GM12864 (cell line): ENCODE data around the gene GRIA1.

ENCODE experiments used
- DNase-seq: peaks from one replicate; pipeline ENCODE4 v3.0.0-alpha.2; 2011; ENCODE audit warnings: low read depth
- H3K4me3 ChIP-seq: 2 replicates; pipeline ENCODE4 v1.5.1; 2011; ENCODE audit warnings: mild to moderate bottlenecking, low read depth, low read length, control low read depth
- CTCF ChIP-seq: IDR thresholded peaks from 2 replicates; pipeline ENCODE4 v1.5.1; 2011; ENCODE audit warnings: low read depth, mild to moderate bottlenecking, moderate library complexity, low read length, control low read depth, inconsistent platforms; ENCODE audit errors: missing control alignments

GRIA1 gene

DNA sequence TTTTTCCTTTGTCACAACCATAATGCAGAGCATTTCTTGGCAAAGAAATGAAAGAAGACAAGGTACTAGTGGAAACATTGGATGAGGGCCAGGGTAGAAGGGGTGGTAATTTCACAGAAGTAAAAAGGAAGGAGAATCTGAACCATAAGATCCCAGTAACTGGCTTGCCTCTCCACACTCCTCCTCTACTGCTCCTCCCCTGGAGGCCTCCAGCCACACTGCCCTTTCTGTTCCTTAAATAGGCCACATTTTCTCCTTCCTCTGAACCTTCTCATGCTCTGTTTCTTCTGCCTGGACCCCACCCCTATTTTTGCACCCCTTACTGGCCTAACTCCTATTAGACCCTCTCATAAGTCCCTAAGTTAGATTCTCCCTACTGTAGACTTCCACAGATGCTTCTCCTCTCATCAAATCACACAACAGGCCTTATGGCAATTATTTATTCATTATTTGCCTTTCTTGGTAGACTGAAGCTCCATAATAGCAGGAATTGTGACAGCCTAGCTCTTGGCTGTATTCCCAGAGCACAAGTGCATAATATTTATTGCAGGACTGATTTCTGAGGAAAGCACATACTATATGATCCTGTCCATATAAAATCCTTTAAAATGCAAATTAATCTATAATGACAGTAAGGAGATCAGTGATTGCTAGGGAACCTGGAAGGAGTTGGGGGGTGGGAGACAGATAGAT is 31.3 kb upstream of the GRIA1 start:
- no peak for TF ChIP-seq CTCF
- no peak overlapping the region for H3K4me3 ChIP-seq
- DNase-seq = no peak

GRCh38 chr5:153460421-153460820 is 30.0 kb upstream of the GRIA1 start:
- no peak for DNase-seq
- no peak overlapping the region for H3K4me3 ChIP-seq
- no peak for TF ChIP-seq CTCF

DNA sequence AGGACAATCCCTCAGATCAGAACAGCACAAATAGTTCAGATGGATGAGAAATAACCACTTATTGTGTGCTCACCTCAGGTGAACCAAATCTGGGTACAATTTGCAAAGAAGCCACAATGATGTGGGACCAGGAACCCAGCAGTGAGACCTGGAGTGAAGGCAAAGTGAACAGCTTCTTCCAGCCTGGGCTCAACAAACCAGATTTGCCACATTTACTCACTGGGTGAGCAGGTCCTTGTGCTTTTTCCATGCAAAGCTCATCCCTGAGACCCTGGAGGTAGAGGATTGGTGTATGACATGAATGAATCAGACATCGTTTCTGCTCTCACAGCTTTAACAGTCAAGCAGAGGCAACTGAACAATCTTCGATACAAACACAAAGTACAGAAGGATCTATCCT is 29.1 kb upstream of the GRIA1 start:
- no peak overlapping the region for H3K4me3 ChIP-seq
- no peak for DNase-seq
- no peak for TF ChIP-seq CTCF

DNA sequence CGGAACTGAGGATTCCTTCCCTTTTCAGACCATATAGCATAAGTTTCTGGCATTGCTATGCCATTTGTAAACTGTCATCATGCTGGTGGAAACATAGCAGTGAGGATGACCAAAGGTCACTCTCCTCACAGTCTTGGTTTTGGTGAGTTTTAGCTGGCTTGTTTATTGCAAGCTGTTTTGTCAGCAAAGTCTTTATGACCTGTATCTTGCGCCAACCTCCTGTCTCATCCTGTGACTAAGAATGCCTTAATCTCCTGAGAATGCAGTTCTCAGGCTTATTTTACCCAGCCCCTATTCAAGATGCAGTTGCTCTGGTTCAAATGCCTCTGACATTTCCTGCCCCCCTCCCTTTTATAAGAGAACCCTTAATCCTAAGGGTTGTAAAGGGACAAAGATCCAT is 26.7 kb upstream of the GRIA1 start:
- TF ChIP-seq CTCF = no peak
- DNase-seq = no peak

DNA sequence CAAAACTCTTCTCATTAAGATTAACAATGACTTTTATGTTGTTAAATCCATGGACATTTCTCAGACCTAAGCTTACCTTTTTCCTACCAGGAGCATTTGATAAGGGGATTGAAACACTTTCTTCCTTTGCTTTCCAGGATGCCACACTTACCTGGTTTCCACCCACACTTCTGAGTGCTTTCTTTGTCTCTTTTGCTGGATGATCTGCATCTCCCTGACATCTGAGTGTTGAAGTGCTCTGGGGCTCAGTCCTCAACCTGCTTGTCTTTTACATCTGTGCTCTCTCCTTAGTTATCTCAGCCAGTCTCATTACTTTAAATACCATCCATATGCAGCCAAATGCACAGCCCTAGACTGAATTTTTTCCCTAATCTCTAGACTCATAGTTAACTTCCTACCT is 22.9 kb upstream of the GRIA1 start:
- no peak for TF ChIP-seq CTCF
- DNase-seq = no peak
- H3K4me3 ChIP-seq = no peak overlapping the region

More for the DNA sequence above, 26.7 kb upstream of the GRIA1 start:
- H3K4me3 ChIP-seq = no peak overlapping the region

DNA sequence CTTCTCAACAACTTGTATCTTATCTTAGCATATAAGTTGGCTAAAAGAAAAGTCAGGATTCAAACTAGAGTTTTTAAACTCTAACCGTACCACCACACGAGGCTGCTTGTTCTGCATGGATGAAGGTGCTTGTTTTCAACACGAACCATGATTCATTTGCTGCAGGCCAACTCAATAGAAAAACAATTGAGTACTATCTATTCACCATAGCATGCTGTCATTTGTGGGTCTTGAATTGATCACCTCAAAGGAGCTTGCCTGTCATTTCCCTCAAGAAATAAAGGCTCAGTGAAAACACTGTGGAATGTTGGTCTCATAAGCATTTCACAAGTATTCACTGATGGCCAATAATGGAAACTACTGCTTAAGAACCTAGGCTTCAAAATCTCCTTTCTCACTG is 21.0 kb upstream of the GRIA1 start:
- no peak for DNase-seq
- TF ChIP-seq CTCF = no peak
- H3K4me3 ChIP-seq = no peak overlapping the region

- DNase-seq = no peak
- no peak for TF ChIP-seq CTCF
- no peak overlapping the region for H3K4me3 ChIP-seq
Measured at GRCh38 chr5:153470736-153471135, 19.7 kb upstream of the GRIA1 start.
